ENCODE results near the gene FAM169A.
A peak's percentile ranks its signal among the peaks of the same experiment; 100 is the strongest.
"Not testable (repeated sequence)": the region's sequence is repeated elsewhere in the genome, so short reads cannot be mapped to it uniquely, and the experiment has no call there.

FAM169A gene

DNA sequence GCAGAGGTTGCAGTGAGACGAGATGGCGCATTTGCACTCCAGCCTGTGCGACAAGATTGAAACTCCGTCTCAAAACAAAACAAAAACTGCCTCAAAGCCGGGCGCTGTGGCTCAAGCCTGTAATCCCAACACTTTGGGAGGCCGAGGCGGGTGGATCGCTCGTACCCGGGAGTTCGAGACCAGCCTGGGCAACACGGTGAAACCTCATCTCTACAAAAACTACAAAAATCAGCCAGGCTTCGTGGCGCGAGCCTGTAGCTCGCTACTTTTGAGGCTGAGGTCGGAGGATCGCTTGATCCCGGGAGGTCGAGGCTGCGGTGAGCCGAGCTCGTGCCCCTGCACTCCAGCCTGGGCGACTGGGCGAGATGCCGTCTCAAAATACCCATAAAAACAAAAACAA, 100.3 kb downstream of the FAM169A start:
- no peak for DNase-seq (ENCODE audit: extremely low spot score)
- TF ChIP-seq TARDBP (IDR thresholded peaks at IDR 0.05) (no peak), BHLHE40 (IDR thresholded peaks at IDR 0.05; ENCODE audit: borderline replicate concordance) (no peak), ZNF384 (IDR thresholded peaks at IDR 0.05) (no peak), HDGF (IDR thresholded peaks at IDR 0.05; ENCODE audit: borderline replicate concordance) (no peak), FOXM1 (IDR thresholded peaks at IDR 0.05; ENCODE audit: borderline replicate concordance) (no peak), NFRKB (IDR thresholded peaks at IDR 0.05) (no peak), L3MBTL2 (conservative IDR thresholded peaks at IDR 0.05) (no peak), FOXA1 (IDR thresholded peaks at IDR 0.05) (no peak), ELF4 (IDR thresholded peaks at IDR 0.05) (no peak), SP1 (IDR thresholded peaks at IDR 0.05) (no peak), SUZ12 (IDR thresholded peaks at IDR 0.05) (no peak)
- TF ChIP-seq, protein P1, sequence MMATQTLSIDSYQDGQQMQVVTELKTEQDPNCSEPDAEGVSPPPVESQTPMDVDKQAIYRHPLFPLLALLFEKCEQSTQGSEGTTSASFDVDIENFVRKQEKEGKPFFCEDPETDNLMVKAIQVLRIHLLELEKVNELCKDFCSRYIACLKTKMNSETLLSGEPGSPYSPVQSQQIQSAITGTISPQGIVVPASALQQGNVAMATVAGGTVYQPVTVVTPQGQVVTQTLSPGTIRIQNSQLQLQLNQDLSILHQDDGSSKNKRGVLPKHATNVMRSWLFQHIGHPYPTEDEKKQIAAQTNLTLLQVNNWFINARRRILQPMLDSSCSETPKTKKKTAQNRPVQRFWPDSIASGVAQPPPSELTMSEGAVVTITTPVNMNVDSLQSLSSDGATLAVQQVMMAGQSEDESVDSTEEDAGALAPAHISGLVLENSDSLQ (IDR thresholded peaks at IDR 0.05), result no peak
- CTCF ChIA-PET, result no interaction called here
- POLR2A ChIA-PET, result interaction anchor here (0.8 to 1.1 kb wide), 2 partner anchors 12 to 15 kb away, joined by 3 to 4 read pairs; no protein-coding TSS in a partner anchor

DNA sequence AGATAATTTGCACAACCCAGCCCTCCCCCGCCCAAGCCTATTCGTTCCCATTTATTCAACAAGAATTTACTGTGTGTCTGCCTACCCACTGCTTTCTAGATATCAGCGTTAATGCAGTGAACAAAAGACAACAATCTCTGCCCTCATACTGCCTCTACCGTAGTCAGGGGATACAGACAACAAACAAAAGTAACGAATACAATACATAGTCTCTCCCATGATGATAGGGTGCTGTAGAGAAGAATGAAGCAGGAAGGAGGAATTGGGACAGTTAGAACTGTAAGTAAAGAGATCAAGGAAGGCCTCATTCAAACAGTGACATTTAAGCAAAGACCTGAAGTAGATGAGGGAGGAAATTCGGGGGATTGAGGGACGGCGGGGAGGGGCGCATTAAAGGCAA, 101.0 kb downstream of the FAM169A start:
- CTCF ChIA-PET, result no interaction called here
- TF ChIP-seq SP1 (IDR thresholded peaks at IDR 0.05) (no peak), CTBP1 (IDR thresholded peaks at IDR 0.05; ENCODE audit: borderline replicate concordance) (no peak), L3MBTL2 (conservative IDR thresholded peaks at IDR 0.05) (no peak), BHLHE40 (IDR thresholded peaks at IDR 0.05; ENCODE audit: borderline replicate concordance) (no peak), TARDBP (IDR thresholded peaks at IDR 0.05) (no peak), ZNF384 (IDR thresholded peaks at IDR 0.05) (no peak), FOXA1 (IDR thresholded peaks at IDR 0.05) (no peak)
- TF ChIP-seq, protein P1 (IDR thresholded peaks at IDR 0.05), result no peak
- POLR2A ChIA-PET, result no interaction called here
- peak; percentile 6 for DNase-seq (ENCODE audit: extremely low spot score)

DNA sequence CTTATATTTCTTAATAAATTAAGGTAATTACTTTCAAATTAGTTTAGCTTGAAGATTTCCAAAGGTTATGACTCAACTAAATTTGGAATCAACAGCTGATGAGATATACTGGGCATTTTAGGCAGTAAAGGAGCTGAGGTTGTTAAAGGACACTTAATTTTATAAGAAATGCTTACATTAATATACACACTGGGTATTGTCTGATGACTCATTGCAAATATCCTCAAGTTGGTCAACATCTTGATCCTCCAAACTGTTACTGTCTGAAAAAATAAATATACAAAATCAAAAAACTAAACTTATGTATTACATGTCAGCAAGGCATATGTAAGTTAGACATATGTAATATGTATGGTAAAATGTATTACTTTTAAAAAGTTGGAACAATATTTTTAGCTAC, 102.7 kb downstream of the FAM169A start:
- CTCF ChIA-PET, result interaction anchor here (0.7 kb wide), 1 partner anchor 866 kb away, joined by 3 read pairs; no protein-coding TSS in a partner anchor
- no peak for TF ChIP-seq SP1 (IDR thresholded peaks at IDR 0.05)
- TF ChIP-seq CTBP1 (IDR thresholded peaks at IDR 0.05; ENCODE audit: borderline replicate concordance), result no peak
- TF ChIP-seq SUZ12 (IDR thresholded peaks at IDR 0.05), result no peak
- TF ChIP-seq ELF4 (IDR thresholded peaks at IDR 0.05), result no peak
- TF ChIP-seq FOXK2 (IDR thresholded peaks at IDR 0.05), result no peak
- no peak for TF ChIP-seq HDGF (IDR thresholded peaks at IDR 0.05; ENCODE audit: borderline replicate concordance)
- TF ChIP-seq ARNT (IDR thresholded peaks at IDR 0.05), result no peak
- no peak for TF ChIP-seq NFRKB (IDR thresholded peaks at IDR 0.05)
- TF ChIP-seq TARDBP (IDR thresholded peaks at IDR 0.05), result no peak
- TF ChIP-seq L3MBTL2 (conservative IDR thresholded peaks at IDR 0.05), result no peak
- POLR2A ChIA-PET, result no interaction called here
- DNase-seq (ENCODE audit: extremely low spot score), result no peak

DNA sequence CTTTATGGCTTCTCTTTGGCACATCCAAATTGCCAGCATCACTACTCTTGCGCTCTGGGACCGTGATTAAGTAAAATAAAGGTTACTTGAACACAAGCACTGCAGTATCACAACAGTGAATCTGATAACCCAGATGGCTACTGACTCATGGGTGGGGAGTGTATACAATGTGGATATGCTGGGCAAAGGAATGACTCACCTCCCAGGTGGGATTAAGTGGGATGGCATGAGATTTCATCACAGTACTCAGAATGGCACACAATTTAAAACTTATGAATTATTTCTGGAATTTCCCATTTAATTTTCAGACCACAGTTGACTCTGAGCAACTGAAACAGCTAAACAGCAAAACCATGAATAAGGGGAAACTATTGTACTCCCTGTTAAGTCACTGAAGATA, 103.6 kb downstream of the FAM169A start:
- ChIA-PET CTCF (interaction anchor here (0.5 kb wide), 1 partner anchor 120 kb away, joined by 3 read pairs; no protein-coding TSS in a partner anchor), POLR2A (no interaction called here)
- TF ChIP-seq L3MBTL2 (conservative IDR thresholded peaks at IDR 0.05) (no peak), ELF4 (IDR thresholded peaks at IDR 0.05) (no peak), SP1 (IDR thresholded peaks at IDR 0.05) (no peak), HDGF (IDR thresholded peaks at IDR 0.05; ENCODE audit: borderline replicate concordance) (no peak), ZNF384 (IDR thresholded peaks at IDR 0.05) (no peak), NFRKB (IDR thresholded peaks at IDR 0.05) (no peak), CTBP1 (IDR thresholded peaks at IDR 0.05; ENCODE audit: borderline replicate concordance) (no peak), FOXM1 (IDR thresholded peaks at IDR 0.05; ENCODE audit: borderline replicate concordance) (no peak), BHLHE40 (IDR thresholded peaks at IDR 0.05; ENCODE audit: borderline replicate concordance) (no peak), TARDBP (IDR thresholded peaks at IDR 0.05) (no peak), FOXK2 (IDR thresholded peaks at IDR 0.05) (no peak), SUZ12 (IDR thresholded peaks at IDR 0.05) (no peak), ARNT (IDR thresholded peaks at IDR 0.05) (no peak), LEF1 (IDR thresholded peaks at IDR 0.05; ENCODE audit: borderline replicate concordance) (no peak), FOXA1 (IDR thresholded peaks at IDR 0.05) (no peak)
- TF ChIP-seq, protein P1 (IDR thresholded peaks at IDR 0.05), result no peak
- no peak for DNase-seq (ENCODE audit: extremely low spot score)

DNA sequence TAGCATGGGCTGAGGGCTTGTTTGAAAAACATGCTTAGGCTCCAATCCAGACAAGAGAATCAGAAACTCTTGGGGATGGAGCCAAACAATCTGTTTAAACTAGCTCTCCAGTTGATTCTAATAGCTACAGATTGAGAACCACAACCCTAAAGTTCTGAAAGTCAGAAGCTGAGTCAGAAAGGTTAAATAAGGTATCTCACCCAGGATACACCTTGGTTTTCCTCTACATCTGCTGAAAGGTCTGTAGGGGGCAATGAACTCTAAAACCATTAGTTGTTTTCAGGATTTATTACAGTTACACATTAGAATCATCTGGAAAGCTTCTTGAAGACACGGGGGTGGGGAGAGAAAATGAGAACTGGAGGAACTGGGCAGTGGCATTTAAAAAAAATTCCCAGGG, 104.9 kb downstream of the FAM169A start:
- no peak for TF ChIP-seq ARNT (IDR thresholded peaks at IDR 0.05)
- no peak for TF ChIP-seq L3MBTL2 (conservative IDR thresholded peaks at IDR 0.05)
- TF ChIP-seq CTBP1 (IDR thresholded peaks at IDR 0.05; ENCODE audit: borderline replicate concordance), result no peak
- no peak for TF ChIP-seq HDGF (IDR thresholded peaks at IDR 0.05; ENCODE audit: borderline replicate concordance)
- TF ChIP-seq TARDBP (IDR thresholded peaks at IDR 0.05), result no peak
- no peak for TF ChIP-seq SP1 (IDR thresholded peaks at IDR 0.05)
- no peak for TF ChIP-seq SUZ12 (IDR thresholded peaks at IDR 0.05)
- TF ChIP-seq FOXM1 (IDR thresholded peaks at IDR 0.05; ENCODE audit: borderline replicate concordance), result no peak
- TF ChIP-seq FOXK2 (IDR thresholded peaks at IDR 0.05), result no peak
- ChIA-PET POLR2A (no interaction called here), CTCF (interaction anchor here (0.5 kb wide), 1 partner anchor 17 kb away, joined by 7 read pairs; no protein-coding TSS in a partner anchor)
- no peak for DNase-seq (ENCODE audit: extremely low spot score)

DNA sequence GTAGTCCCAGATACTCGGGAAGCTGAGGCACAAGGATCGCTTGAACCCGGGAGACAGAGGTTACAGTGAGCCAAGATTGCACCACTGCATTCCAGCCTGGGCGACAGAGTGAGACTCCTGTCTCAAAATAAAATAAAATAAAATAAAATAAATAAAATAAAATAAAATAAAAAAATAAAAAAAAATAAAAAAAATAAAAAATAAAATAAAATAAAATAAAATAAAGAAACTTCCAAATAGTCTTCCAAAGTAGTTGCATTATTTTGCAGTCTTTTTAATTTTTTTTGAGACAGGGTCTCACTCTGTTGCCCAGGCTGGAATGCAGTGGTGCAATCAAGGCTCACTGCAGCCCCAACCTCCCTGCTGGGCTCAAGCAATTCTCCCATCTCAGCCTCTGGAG, 117.4 kb downstream of the FAM169A start:
- CTCF ChIA-PET; DNase-seq (ENCODE audit: extremely low spot score): not testable (repeated sequence)

DNA sequence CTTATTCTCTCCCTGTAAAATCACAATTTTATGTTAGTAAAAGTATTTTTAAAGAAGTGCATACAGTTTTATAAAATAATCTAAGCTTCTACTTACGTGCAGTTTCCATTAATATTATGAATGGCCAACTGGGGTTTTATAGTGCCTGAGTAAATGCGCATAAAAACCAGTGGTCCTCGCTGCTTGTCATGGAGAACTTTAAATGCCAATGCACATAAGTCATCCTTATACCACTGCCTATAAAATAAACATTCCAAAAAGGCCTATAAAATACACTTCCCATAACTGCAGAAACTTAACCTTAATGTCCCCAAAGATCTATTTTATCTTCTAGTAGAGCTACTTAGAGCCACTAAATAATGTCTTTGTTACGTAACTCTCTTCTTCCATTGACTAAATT, 127.8 kb downstream of the FAM169A start:
- TF ChIP-seq SUZ12 (IDR thresholded peaks at IDR 0.05) (no peak), FOXA1 (IDR thresholded peaks at IDR 0.05) (no peak), TARDBP (IDR thresholded peaks at IDR 0.05) (no peak), HDGF (IDR thresholded peaks at IDR 0.05; ENCODE audit: borderline replicate concordance) (no peak), ELF4 (IDR thresholded peaks at IDR 0.05) (no peak)
- TF ChIP-seq, protein P1 (IDR thresholded peaks at IDR 0.05), result peak; percentile 45; the same call in 1 of the 2 replicates
- POLR2A ChIA-PET, result no interaction called here
- no peak for DNase-seq (ENCODE audit: extremely low spot score)
- CTCF ChIA-PET, result no interaction called here

More for the DNA sequence above, 117.4 kb downstream of the FAM169A start:
- POLR2A ChIA-PET, result not testable (repeated sequence)

Data from HEK293T (cell line).